Measurements from ENCODE around the gene ZNF732. TPM values are rescaled to one million over a fixed set of nuclear protein-coding genes. Genes with fewer than 3 reads are reported as not detected.

ZNF732 gene
- total and polyA plus RNA-seq, 9 of the 15 experiments (the other 6 are each of a cell fraction or from before 2014, with no cell fraction given): 0.06 to 0.36 (median 0.15) TPM; not detected in 1

- DNase-seq (ENCODE audit: extremely low read depth in 1 of 4, low spot score in 3 of 4) (peak in 1 of 4 experiments; percentile 15), FAIRE-seq (no peak), ATAC-seq (no peak)
- TF ChIP-seq KLF13 (tag; IDR thresholded peaks at IDR 0.05; ENCODE audit: borderline replicate concordance, low read depth) (no peak), CREM (IDR thresholded peaks at IDR 0.05; ENCODE audit: low read depth) (no peak), HCFC1 (IDR thresholded peaks at IDR 0.05; ENCODE audit: low read depth, low read length) (no peak), ZMIZ1 (IDR thresholded peaks at IDR 0.05; ENCODE audit: low read depth in 2 of 2, low read length in 2 of 2) (no peak), EGR1 (conservative IDR thresholded peaks at IDR 0.05) (no peak), NCOA1 (IDR thresholded peaks at IDR 0.05; ENCODE audit: low read depth) (no peak), ZNF75A (CRISPR knock-in tag; IDR thresholded peaks at IDR 0.05) (no peak), ZNF224 (CRISPR knock-in tag; IDR thresholded peaks at IDR 0.05) (no peak), CHCHD3 (CRISPR knock-in tag; IDR thresholded peaks at IDR 0.05) (no peak)
- H3K27me3 ChIP-seq (ENCODE audit: control insufficient read depth in 2 of 2, insufficient read depth in 2 of 2, low read length in 2 of 2): no peaks in the 10 kb centered on the region
- in situ Hi-C loops (cut with MboI) (no loop called here), intact Hi-C loops (cut with micrococcal nuclease) (no loop called here)
- H3K36me3 ChIP-seq (ENCODE audit: control insufficient read depth, insufficient read depth, low read length): no peaks in the 10 kb centered on the region
- CTCF ChIA-PET (ENCODE audit: low intra/inter-chr PET ratio): no interaction called here
- POLR2A ChIA-PET: no interaction called here
- no peaks in the 10 kb centered on the region for H3K79me2 ChIP-seq (ENCODE audit: control insufficient read depth, insufficient read depth, low read length)
- H4K20me1 ChIP-seq (replicated peaks; ENCODE audit: control insufficient read depth, insufficient read depth, low read length): no peaks in the 10 kb centered on the region
- no peak overlapping the region for H3K4me2 ChIP-seq (ENCODE audit: insufficient read depth, low read length)
- H3K9me1 ChIP-seq (ENCODE audit: control insufficient read depth, insufficient read depth, low read length): no peaks in the 10 kb centered on the region
- H3K9ac ChIP-seq (ENCODE audit: insufficient read depth in 1 of 2, low read depth in 2 of 2, low read length in 2 of 2): no peak overlapping the region
- H3K4me1 ChIP-seq (replicated peaks in 1 of 2; ENCODE audit: control insufficient read depth in 2 of 2, insufficient read depth in 2 of 2, low read length in 2 of 2): no peaks in the 10 kb centered on the region
- BruUV-seq (replicated peaks): no TSS peak
- H2AFZ ChIP-seq (ENCODE audit: low read depth, low read length): no peak overlapping the region
- H3K4me3 ChIP-seq: no peak overlapping the region
- H3K27ac ChIP-seq (ENCODE audit: extremely low read depth, low read depth, low read length): no peak overlapping the region
- H3K9me3 ChIP-seq (replicated peaks; ENCODE audit: control insufficient read depth, insufficient read depth, low read depth, low read length): no peaks in the 10 kb centered on the region
- 1% methylated on average over 4 of the region's 4 CpGs for WGBS (ENCODE audit: insufficient coverage, low coverage, missing lambda C conversion rate)
These were observed 34.7 kb upstream of the ZNF732 start for GRCh38 chr4:340011-340410.

Data from K562 (cell line).